T-helper 2 cell treated with Interferon-gamma antibody and Interleukin-4, amounts not matched to agents 5 μg/mL and 100 μg/mL, for 36 hours (primary cell): ENCODE data around the gene MMP19.
"Not testable (repeated sequence)": the region's sequence is repeated elsewhere in the genome, so short reads cannot be mapped to it uniquely, and the experiment has no call there.

Source experiments
- DNase-seq: peaks from one replicate; pipeline ENCODE4 v3.0.0; 2021; ENCODE audit warnings: low spot score
- H3K27ac Mint-ChIP-seq: one replicate; pipeline ENCODE4 v1.8.0; 2021; ENCODE audit warnings: mild to moderate bottlenecking, mixed read lengths
- H3K27me3 Mint-ChIP-seq: one replicate; pipeline ENCODE4 v1.8.0; 2021; ENCODE audit warnings: low read depth, mixed read lengths
- H3K36me3 Mint-ChIP-seq: one replicate; pipeline ENCODE4 v1.8.0; 2021; ENCODE audit warnings: low read depth, mixed read lengths
- H3K4me1 Mint-ChIP-seq: one replicate; pipeline ENCODE4 v1.8.0; 2021; ENCODE audit warnings: low read depth, mixed read lengths
- H3K4me3 Mint-ChIP-seq: one replicate; pipeline ENCODE4 v1.8.0; 2022; ENCODE audit warnings: mild to moderate bottlenecking, moderate library complexity, mixed read lengths
- H3K9me3 Mint-ChIP-seq: one replicate; pipeline ENCODE4 v1.8.0; 2021; ENCODE audit warnings: mixed read lengths

Gene MMP19

GRCh38 chr12:55842681-55843429 lies at the start of gene MMP19:
Gene MMP19, minus strand, starts transcription at chr12:55842936. Its CDS starts 106 bp downstream, at chr12:55842830.
- H3K4me3 Mint-ChIP-seq, result no peak within 1 kb of the TSS
- H3K27me3 Mint-ChIP-seq, result no peaks in the 10 kb centered on the region
- peaks cover 2% of the 10 kb centered on the region for H3K4me1 Mint-ChIP-seq
- H3K27ac Mint-ChIP-seq, result no peak within 1 kb of the TSS
- H3K9me3 Mint-ChIP-seq, result no peaks in the 10 kb centered on the region
- no peak for DNase-seq
- no peaks in the 10 kb centered on the region for H3K36me3 Mint-ChIP-seq

GRCh38 chr12:55891310-55891709 lies 48.6 kb upstream of the MMP19 start:
- H3K9me3 Mint-ChIP-seq, result no peaks in the 10 kb centered on the region
- no peaks in the 10 kb centered on the region for H3K4me1 Mint-ChIP-seq
- H3K36me3 Mint-ChIP-seq, result no peaks in the 10 kb centered on the region
- no peak overlapping the region for H3K27ac Mint-ChIP-seq
- peaks cover 3% of the 10 kb centered on the region for H3K27me3 Mint-ChIP-seq
- DNase-seq, result no peak
- H3K4me3 Mint-ChIP-seq, result no peak overlapping the region

- Mint-ChIP-seq H3K27me3 (peaks cover 3% of the 10 kb centered on the region), H3K36me3 (no peaks in the 10 kb centered on the region), H3K4me1 (peaks cover 12% of the 10 kb centered on the region), H3K9me3 (no peaks in the 10 kb centered on the region), H3K27ac (no peak overlapping the region), H3K4me3 (no peak overlapping the region)
- DNase-seq, result no peak
Observed at GRCh38 chr12:55885113-55885512, 42.4 kb upstream of the MMP19 start.

- H3K27me3 Mint-ChIP-seq, result no peaks in the 10 kb centered on the region
- peaks cover 5% of the 10 kb centered on the region for H3K4me1 Mint-ChIP-seq
- H3K36me3 Mint-ChIP-seq, result peaks cover 7% of the 10 kb centered on the region
- H3K4me3 Mint-ChIP-seq, result no peak overlapping the region
- no peak overlapping the region for H3K27ac Mint-ChIP-seq
- DNase-seq, result no peak
- peaks cover 9% of the 10 kb centered on the region for H3K9me3 Mint-ChIP-seq
Observed at GRCh38 chr12:55877824-55878223, 35.1 kb upstream of the MMP19 start.

- H3K9me3 Mint-ChIP-seq, result peaks cover 9% of the 10 kb centered on the region
- no peak for DNase-seq
- peaks cover 2% of the 10 kb centered on the region for H3K4me1 Mint-ChIP-seq
- no peaks in the 10 kb centered on the region for H3K27me3 Mint-ChIP-seq
- no peak overlapping the region for H3K4me3 Mint-ChIP-seq
- H3K27ac Mint-ChIP-seq, result no peak overlapping the region
- peaks cover 7% of the 10 kb centered on the region for H3K36me3 Mint-ChIP-seq
Observed at GRCh38 chr12:55875704-55876467, 33.1 kb upstream of the MMP19 start.

GRCh38 chr12:55874443-55874842 lies 31.7 kb upstream of the MMP19 start:
- Mint-ChIP-seq H3K27ac (no peak overlapping the region), H3K27me3 (no peaks in the 10 kb centered on the region), H3K9me3 (peaks cover 9% of the 10 kb centered on the region), H3K4me1 (no peaks in the 10 kb centered on the region), H3K36me3 (peaks cover 7% of the 10 kb centered on the region), H3K4me3 (no peak overlapping the region)
- DNase-seq, result no peak

- not testable (repeated sequence) for H3K27me3 Mint-ChIP-seq, H3K4me3 Mint-ChIP-seq, H3K9me3 Mint-ChIP-seq, DNase-seq, H3K36me3 Mint-ChIP-seq, H3K4me1 Mint-ChIP-seq, H3K27ac Mint-ChIP-seq
Observed at GRCh38 chr12:55866454-55867004, 23.8 kb upstream of the MMP19 start.

GRCh38 chr12:55865327-55865726 lies 22.6 kb upstream of the MMP19 start:
- Mint-ChIP-seq H3K27ac (no peak overlapping the region), H3K36me3 (no peaks in the 10 kb centered on the region), H3K4me3 (no peak overlapping the region), H3K27me3 (no peaks in the 10 kb centered on the region), H3K4me1 (no peaks in the 10 kb centered on the region), H3K9me3 (peaks cover 4% of the 10 kb centered on the region)
- DNase-seq, result no peak

GRCh38 chr12:55862931-55863330 lies 20.2 kb upstream of the MMP19 start:
- H3K36me3 Mint-ChIP-seq, H3K4me3 Mint-ChIP-seq, DNase-seq, H3K4me1 Mint-ChIP-seq, H3K27me3 Mint-ChIP-seq, H3K9me3 Mint-ChIP-seq, H3K27ac Mint-ChIP-seq: not testable (repeated sequence)

GRCh38 chr12:55862286-55862685 lies 19.6 kb upstream of the MMP19 start:
- Mint-ChIP-seq H3K4me1 (no peaks in the 10 kb centered on the region), H3K27me3 (no peaks in the 10 kb centered on the region), H3K9me3 (peaks cover 4% of the 10 kb centered on the region), H3K36me3 (no peaks in the 10 kb centered on the region), H3K27ac (no peak overlapping the region), H3K4me3 (no peak overlapping the region)
- no peak for DNase-seq

GRCh38 chr12:55861871-55862270 lies 19.1 kb upstream of the MMP19 start:
- peaks cover 4% of the 10 kb centered on the region for H3K9me3 Mint-ChIP-seq
- H3K4me3 Mint-ChIP-seq, result no peak overlapping the region
- DNase-seq, result no peak
- H3K27ac Mint-ChIP-seq, result no peak overlapping the region
- H3K4me1 Mint-ChIP-seq, result no peaks in the 10 kb centered on the region
- no peaks in the 10 kb centered on the region for H3K27me3 Mint-ChIP-seq
- no peaks in the 10 kb centered on the region for H3K36me3 Mint-ChIP-seq

GRCh38 chr12:55861396-55861795 lies 18.7 kb upstream of the MMP19 start:
- no peaks in the 10 kb centered on the region for H3K27me3 Mint-ChIP-seq
- no peak overlapping the region for H3K4me3 Mint-ChIP-seq
- no peak overlapping the region for H3K27ac Mint-ChIP-seq
- DNase-seq, result no peak
- H3K4me1 Mint-ChIP-seq, result no peaks in the 10 kb centered on the region
- H3K9me3 Mint-ChIP-seq, result peaks cover 4% of the 10 kb centered on the region
- no peaks in the 10 kb centered on the region for H3K36me3 Mint-ChIP-seq

- no peaks in the 10 kb centered on the region for H3K36me3 Mint-ChIP-seq
- no peak for DNase-seq
- H3K4me3 Mint-ChIP-seq, result no peak overlapping the region
- H3K27me3 Mint-ChIP-seq, result peaks cover 9% of the 10 kb centered on the region
- no peaks in the 10 kb centered on the region for H3K9me3 Mint-ChIP-seq
- H3K4me1 Mint-ChIP-seq, result no peaks in the 10 kb centered on the region
- H3K27ac Mint-ChIP-seq, result no peak overlapping the region
Observed at GRCh38 chr12:55852740-55853139, 10.0 kb upstream of the MMP19 start.

GRCh38 chr12:55850893-55851292 lies 8.2 kb upstream of the MMP19 start:
- no peaks in the 10 kb centered on the region for H3K36me3 Mint-ChIP-seq
- H3K27ac Mint-ChIP-seq, result no peak overlapping the region
- no peaks in the 10 kb centered on the region for H3K9me3 Mint-ChIP-seq
- no peak overlapping the region for H3K4me3 Mint-ChIP-seq
- H3K27me3 Mint-ChIP-seq, result peaks cover 9% of the 10 kb centered on the region
- DNase-seq, result no peak
- peaks cover 2% of the 10 kb centered on the region for H3K4me1 Mint-ChIP-seq
